Ishikawa (cell line): ENCODE data around the gene MYLK3.

ENCODE experiments used
- CEBPB ChIP-seq: IDR thresholded peaks from 2 replicates; pipeline ENCODE4 v1.6.1; 2012
- EGR1 ChIP-seq: IDR thresholded peaks from 2 replicates; pipeline ENCODE4 v1.6.1; 2012
- TCF12 ChIP-seq: IDR thresholded peaks from 2 replicates; pipeline ENCODE4 v1.6.1; 2012; ENCODE audit warnings: low read depth
- ZBTB7A ChIP-seq: IDR thresholded peaks from 2 replicates; pipeline ENCODE4 v1.6.1; 2012; ENCODE audit warnings: low read depth

MYLK3 gene

GRCh38 chr16:46658925-46659324 is 89.2 kb downstream of the MYLK3 start:
- no peak for TF ChIP-seq CEBPB
- TF ChIP-seq EGR1, result no peak
- no peak for TF ChIP-seq TCF12
- TF ChIP-seq ZBTB7A, result no peak
